GM21515 (cell line): ENCODE measurements around the gene OTX2.

ENCODE experiments used
- ATAC-seq: cut with Tn5 transposase; IDR thresholded peaks from one replicate; pipeline ENCODE4 v1.9.1; 2021; ENCODE audit not compliant: unreplicated experiment

OTX2 gene

GRCh38 chr14:56797003-56797568, 13.2 kb downstream of the OTX2 start:
- no peak for ATAC-seq

- ATAC-seq: no peak
Measured at GRCh38 chr14:56796259-56796658, 14.0 kb downstream of the OTX2 start.

- ATAC-seq: no peak
Measured at GRCh38 chr14:56795284-56795622, 15.0 kb downstream of the OTX2 start.

- ATAC-seq: no peak
Measured at GRCh38 chr14:56794557-56795283, 15.6 kb downstream of the OTX2 start.

GRCh38 chr14:56794088-56794556, 16.2 kb downstream of the OTX2 start:
- no peak for ATAC-seq

- ATAC-seq: no peak
Measured at GRCh38 chr14:56789955-56790354, 20.3 kb downstream of the OTX2 start.

GRCh38 chr14:56787530-56787929, 22.7 kb downstream of the OTX2 start:
- no peak for ATAC-seq

GRCh38 chr14:56782711-56783110, 27.6 kb downstream of the OTX2 start:
- ATAC-seq: no peak

- no peak for ATAC-seq
Measured at GRCh38 chr14:56774503-56774902, 35.8 kb downstream of the OTX2 start.

GRCh38 chr14:56770512-56770911, 39.8 kb downstream of the OTX2 start:
- ATAC-seq: no peak

- ATAC-seq: no peak
Measured at GRCh38 chr14:56760164-56760914, 49.9 kb downstream of the OTX2 start.

- ATAC-seq: no peak
Measured at GRCh38 chr14:56759633-56760032, 50.6 kb downstream of the OTX2 start.

GRCh38 chr14:56759094-56759493, 51.2 kb downstream of the OTX2 start:
- no peak for ATAC-seq

GRCh38 chr14:56754921-56755320, 55.4 kb downstream of the OTX2 start:
- ATAC-seq: no peak

- ATAC-seq: no peak
Measured at GRCh38 chr14:56753396-56753795, 56.9 kb downstream of the OTX2 start.

GRCh38 chr14:56752428-56752827, 57.9 kb downstream of the OTX2 start:
- no peak for ATAC-seq

- no peak for ATAC-seq
Measured at GRCh38 chr14:56751471-56751870, 58.8 kb downstream of the OTX2 start.
